C4-2B (cell line): ENCODE measurements around the gene RPS24.
"Not testable (repeated sequence)": the region's sequence is repeated elsewhere in the genome, so short reads cannot be mapped to it uniquely, and the experiment has no call there.

ENCODE experiments used
- H3K27ac ChIP-seq: fragments of 450-650 bp; 2 replicates; pipeline ENCODE4 v1.5.1; 2017
- ZFX ChIP-seq: fragments of 450-650 bp; IDR thresholded peaks from 2 replicates; pipeline ENCODE4 v1.6.1; 2017
- TF ChIP-seq, protein P1 (sequence below): fragments of 450-650 bp; conservative IDR thresholded peaks from 2 replicates; pipeline ENCODE4 v1.5.1; 2017; ENCODE audit warnings: mild to moderate bottlenecking

RPS24 gene

GRCh38 chr10:78066012-78066411 is 32.3 kb downstream of the RPS24 start:
- TF ChIP-seq ZFX: no peak
- TF ChIP-seq, protein P1, sequence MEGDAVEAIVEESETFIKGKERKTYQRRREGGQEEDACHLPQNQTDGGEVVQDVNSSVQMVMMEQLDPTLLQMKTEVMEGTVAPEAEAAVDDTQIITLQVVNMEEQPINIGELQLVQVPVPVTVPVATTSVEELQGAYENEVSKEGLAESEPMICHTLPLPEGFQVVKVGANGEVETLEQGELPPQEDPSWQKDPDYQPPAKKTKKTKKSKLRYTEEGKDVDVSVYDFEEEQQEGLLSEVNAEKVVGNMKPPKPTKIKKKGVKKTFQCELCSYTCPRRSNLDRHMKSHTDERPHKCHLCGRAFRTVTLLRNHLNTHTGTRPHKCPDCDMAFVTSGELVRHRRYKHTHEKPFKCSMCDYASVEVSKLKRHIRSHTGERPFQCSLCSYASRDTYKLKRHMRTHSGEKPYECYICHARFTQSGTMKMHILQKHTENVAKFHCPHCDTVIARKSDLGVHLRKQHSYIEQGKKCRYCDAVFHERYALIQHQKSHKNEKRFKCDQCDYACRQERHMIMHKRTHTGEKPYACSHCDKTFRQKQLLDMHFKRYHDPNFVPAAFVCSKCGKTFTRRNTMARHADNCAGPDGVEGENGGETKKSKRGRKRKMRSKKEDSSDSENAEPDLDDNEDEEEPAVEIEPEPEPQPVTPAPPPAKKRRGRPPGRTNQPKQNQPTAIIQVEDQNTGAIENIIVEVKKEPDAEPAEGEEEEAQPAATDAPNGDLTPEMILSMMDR: no peak
- no peak overlapping the region for H3K27ac ChIP-seq

DNA sequence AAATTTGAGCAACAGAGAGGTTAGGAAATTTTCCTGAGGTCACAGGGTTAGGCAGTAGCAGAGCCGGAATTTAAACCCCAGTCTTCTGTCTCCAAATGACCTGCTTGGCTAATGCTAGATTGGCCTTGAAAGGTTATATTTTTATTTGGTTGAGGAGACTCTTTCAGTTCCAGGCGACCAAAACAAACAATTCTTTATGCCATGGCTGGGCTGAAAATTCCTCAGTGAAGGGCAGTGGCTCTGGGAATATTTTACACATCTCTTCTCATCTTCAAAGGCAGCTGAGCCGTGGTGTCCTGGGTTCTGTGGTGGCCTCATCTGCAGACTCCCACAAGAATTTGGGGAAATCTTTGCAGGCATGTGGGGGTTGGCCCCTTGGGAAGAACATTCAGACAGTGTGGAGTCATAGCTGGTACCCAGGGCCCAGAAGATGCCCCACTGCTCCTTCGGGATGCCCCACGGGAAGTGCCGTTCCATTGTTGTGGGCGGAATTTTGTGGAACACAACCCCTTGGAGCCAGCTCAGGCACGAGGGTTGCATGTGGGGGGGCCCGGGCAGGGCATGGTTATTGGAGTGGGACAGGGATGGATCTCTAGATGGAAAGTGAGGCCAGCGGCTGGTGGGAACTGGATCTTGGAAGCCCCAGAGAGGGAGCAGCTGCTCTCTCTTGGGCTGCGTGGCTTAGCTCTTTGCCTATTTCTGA is 33.2 kb downstream of the RPS24 start:
- TF ChIP-seq, protein P1: no peak
- no peak for TF ChIP-seq ZFX
- no peak overlapping the region for H3K27ac ChIP-seq

DNA sequence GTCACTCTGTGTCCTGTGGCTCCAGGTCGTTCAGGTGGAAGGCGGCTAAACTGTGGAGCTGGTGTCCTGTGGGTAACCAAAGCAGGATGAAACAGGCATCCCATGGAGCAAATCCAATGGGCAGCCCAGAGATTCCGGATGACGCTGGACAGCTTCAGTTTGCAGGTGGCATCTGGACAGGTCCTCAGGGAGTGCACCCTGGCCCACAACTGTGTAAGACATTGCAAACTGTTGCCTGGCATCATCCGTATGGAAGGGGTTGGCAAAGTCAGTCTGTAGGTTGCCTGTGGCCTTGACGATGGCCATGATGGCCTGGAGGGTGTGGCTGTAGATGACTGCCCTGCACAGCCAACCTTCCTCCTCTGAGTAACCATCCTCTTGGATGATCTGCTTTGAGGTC is 35.5 kb downstream of the RPS24 start:
- no peak overlapping the region for H3K27ac ChIP-seq
- no peak for TF ChIP-seq ZFX
- TF ChIP-seq, protein P1: no peak

DNA sequence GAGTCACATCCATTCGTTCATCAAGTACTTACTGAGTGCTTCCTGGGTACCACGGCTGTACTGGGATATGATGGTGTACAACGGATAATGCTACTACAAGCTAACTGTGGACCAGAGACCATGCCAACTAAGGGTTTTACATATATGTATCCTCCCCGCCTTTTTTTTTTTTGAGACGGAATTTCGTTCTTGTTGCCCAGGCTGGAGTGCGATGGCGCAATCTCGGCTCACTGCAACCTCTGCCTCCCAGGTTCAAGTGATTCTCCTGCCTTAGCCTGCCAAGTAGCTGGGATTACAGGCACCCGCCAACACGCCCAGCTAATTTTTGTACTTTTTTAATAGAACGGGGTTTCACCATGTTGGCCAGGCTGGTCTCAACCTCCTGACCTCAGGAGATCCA is 36.4 kb downstream of the RPS24 start:
- H3K27ac ChIP-seq: not testable (repeated sequence)

DNA sequence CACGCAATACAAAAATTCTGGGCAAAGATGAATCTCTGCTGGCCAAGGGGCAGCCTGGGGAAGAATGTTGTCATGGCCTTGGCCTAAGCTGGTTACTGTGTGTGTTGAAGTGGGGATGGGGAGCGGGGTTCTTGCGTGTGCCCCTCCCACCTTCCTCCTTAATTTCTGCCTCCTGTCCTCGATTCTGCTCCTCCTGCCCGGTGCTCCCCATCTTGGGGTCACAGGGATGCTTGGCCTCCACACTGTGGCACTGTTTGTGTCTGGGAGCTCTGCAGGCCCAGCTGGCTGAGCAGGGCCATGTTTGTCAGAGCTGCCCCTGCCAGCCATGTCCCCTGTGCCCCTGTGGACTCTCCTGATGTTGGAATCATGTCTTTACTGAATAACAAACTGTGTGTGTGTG is 37.1 kb downstream of the RPS24 start:
- no peak for TF ChIP-seq ZFX
- TF ChIP-seq, protein P1: no peak
- no peak overlapping the region for H3K27ac ChIP-seq

DNA sequence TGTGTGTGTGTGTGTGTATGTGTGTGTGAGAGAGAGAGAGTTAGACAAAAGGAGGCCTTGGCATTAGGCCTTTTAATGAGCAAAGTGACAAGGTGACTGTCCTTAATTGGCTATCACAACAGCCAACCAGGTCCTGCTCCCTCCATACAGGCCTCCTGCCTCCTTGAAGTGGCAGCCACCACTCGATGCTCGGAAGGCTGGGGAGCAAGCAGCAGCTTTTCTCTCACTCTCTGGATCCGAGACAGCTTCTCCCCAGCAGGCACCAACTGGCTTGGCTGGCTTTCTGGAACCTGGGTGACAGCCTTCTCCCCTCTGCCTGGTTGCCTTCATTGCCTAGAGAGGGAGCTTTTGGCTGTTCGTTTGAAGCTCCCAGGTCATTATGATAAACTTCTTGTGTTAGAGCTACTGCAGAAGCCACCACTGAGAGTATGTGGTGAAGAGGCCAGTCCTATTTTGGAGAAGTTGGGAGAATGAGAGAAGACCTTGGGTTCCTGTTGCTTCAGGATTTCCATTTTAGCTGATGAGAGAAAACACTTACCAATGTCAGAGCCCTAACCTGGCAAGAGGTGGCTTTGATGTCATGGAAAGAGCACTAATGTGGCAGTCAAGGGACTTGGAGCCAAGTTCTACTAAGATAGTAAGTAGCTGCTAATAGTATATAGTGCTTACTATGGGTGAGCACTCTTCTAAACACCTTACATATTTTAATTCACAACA is 37.6 kb downstream of the RPS24 start:
- H3K27ac ChIP-seq: no peak overlapping the region
- no peak for TF ChIP-seq ZFX
- TF ChIP-seq, protein P1: no peak

GRCh38 chr10:78071857-78072179 is 38.2 kb downstream of the RPS24 start:
- TF ChIP-seq ZFX: no peak
- no peak overlapping the region for H3K27ac ChIP-seq

DNA sequence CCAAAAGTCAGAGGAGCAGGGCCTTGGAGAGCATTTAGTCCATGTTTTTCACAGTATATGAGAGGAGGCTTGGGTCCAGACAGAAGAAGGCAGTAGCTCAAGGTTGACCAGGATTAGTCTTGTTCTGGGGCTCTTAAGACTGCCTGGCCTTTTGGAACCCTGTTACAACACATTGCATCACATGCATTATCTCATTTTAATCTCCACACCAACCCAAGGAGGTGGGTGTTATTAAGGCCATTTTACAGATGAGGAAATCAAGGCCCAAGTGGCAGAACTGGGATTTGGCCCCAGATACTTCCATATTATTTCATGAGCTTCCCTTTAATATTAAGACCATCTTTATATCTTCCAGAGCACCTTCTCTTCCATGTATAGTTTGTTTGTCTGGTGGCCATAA is 38.8 kb downstream of the RPS24 start:
- H3K27ac ChIP-seq: no peak overlapping the region
- TF ChIP-seq, protein P1: no peak
- TF ChIP-seq ZFX: no peak

- H3K27ac ChIP-seq: not testable (repeated sequence)
Measured at GRCh38 chr10:78075806-78076205, 42.1 kb downstream of the RPS24 start.
